ENCODE data around the gene NEDD4. TPM values are rescaled to one million over a fixed set of nuclear protein-coding genes. Genes with fewer than 3 reads are reported as not detected.

Gene NEDD4
- total RNA-seq, 1 experiment from 2014 or later: 18.8 TPM

DNA sequence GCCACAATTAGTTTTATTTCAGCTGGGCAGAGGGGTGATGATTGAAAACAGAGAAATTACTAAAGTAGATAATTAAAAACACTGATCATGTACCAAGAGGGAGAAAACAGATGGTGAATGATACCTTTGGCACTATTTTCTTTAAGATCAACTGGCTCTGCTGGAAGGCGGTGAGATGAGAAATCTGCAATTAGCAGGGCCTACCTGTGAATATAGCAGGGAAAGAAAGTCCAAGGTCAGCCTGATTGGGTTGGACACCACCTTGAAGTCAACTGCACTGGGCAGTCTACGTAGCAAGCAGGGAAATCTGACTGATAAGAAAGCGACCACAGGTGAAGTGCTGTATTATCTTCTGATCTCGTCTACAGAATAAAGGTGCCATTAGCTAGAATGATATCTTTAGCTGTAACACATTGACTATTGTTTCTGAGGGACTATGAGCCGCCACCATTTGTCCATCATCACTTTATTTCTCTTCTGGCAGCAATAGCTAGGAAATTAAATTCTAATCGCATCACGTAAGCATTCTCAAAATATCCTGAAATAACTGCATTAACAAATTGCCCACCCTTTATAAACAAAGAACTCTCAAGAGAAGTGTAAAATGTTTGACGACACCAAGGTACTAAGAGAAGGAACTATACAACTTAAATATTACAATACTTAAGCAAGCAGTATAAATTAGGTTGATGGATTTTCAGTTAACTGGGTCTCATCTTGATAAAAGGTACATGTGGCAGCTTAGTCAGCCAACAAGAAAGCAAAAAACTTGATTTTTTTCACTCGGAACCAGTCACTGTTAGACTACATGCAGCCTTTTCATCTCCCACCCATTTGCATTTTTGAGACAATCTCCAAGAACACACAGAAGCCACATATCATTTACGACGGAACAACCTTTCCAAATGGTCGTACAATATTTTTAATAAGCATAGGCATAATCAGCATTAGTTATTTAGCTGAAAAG is 1.3 kb downstream of the NEDD4 start:
- ChIA-PET CTCF (interaction anchor here (0.6 to 1.0 kb wide), 2 partner anchors 63 to 299 kb away, joined by 3 read pairs; no protein-coding TSS in a partner anchor), POLR2A (no interaction called here)
- Histone ChIP-seq H3K4me3 (ENCODE audit: low read depth in 2 of 2, low read length in 2 of 2) (peak overlapping the region; percentile 65 to 75), H3K36me3 (ENCODE audit: control insufficient read depth, insufficient read depth, low read length) (no peaks in the 10 kb centered on the region), H3K9me3 (ENCODE audit: control insufficient read depth, insufficient read depth, low read depth, low read length) (no peaks in the 10 kb centered on the region), H3K4me1 (ENCODE audit: control insufficient read depth, insufficient read depth, low read length) (peaks cover 19% of the 10 kb centered on the region), H3K27me3 (ENCODE audit: control insufficient read depth, insufficient read depth, low read length) (no peaks in the 10 kb centered on the region), H3K27ac (ENCODE audit: low read length) (peak overlapping the region; percentile 89)
- DNase-seq (ENCODE audit: low read depth, low spot score) (no peak), ATAC-seq (no peak)
- intact Hi-C loops (cut with micrococcal nuclease; ENCODE audit: unreplicated experiment): loop anchor here (5.0 to 10.0 kb wide), 2 partner anchors 60 to 253 kb away; partner anchors contain the start of gene RFX7
- in situ Hi-C loops (cut with HindIII; ENCODE audit: low pct_unique_long_range_greater_than_20kb, low sequenced_read_pairs): no loop called here
- BruUV-seq (replicated peaks): TSS peak; percentile 81
- TF ChIP-seq TCF7L2 (IDR thresholded peaks at IDR 0.05; ENCODE audit: low read depth, low read length): no peak
- no peak for TF ChIP-seq POLR2AphosphoS5 (IDR thresholded peaks at IDR 0.05; ENCODE audit: low read depth, low read length)
- TF ChIP-seq, protein P1, sequence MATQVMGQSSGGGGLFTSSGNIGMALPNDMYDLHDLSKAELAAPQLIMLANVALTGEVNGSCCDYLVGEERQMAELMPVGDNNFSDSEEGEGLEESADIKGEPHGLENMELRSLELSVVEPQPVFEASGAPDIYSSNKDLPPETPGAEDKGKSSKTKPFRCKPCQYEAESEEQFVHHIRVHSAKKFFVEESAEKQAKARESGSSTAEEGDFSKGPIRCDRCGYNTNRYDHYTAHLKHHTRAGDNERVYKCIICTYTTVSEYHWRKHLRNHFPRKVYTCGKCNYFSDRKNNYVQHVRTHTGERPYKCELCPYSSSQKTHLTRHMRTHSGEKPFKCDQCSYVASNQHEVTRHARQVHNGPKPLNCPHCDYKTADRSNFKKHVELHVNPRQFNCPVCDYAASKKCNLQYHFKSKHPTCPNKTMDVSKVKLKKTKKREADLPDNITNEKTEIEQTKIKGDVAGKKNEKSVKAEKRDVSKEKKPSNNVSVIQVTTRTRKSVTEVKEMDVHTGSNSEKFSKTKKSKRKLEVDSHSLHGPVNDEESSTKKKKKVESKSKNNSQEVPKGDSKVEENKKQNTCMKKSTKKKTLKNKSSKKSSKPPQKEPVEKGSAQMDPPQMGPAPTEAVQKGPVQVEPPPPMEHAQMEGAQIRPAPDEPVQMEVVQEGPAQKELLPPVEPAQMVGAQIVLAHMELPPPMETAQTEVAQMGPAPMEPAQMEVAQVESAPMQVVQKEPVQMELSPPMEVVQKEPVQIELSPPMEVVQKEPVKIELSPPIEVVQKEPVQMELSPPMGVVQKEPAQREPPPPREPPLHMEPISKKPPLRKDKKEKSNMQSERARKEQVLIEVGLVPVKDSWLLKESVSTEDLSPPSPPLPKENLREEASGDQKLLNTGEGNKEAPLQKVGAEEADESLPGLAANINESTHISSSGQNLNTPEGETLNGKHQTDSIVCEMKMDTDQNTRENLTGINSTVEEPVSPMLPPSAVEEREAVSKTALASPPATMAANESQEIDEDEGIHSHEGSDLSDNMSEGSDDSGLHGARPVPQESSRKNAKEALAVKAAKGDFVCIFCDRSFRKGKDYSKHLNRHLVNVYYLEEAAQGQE (IDR thresholded peaks at IDR 0.05; ENCODE audit: insufficient read depth in 1 of 2, low read depth in 2 of 2, low read length in 1 of 2): no peak

GRCh38 chr15:55990998-55991397 is 2.4 kb downstream of the NEDD4 start:
- TF ChIP-seq, protein P1 (IDR thresholded peaks at IDR 0.05; ENCODE audit: insufficient read depth in 1 of 2, low read depth in 2 of 2, low read length in 1 of 2): no peak
- TF ChIP-seq SIN3A (IDR thresholded peaks at IDR 0.05; ENCODE audit: borderline replicate concordance, insufficient read depth, low read depth, low read length) (no peak), POLR2AphosphoS5 (IDR thresholded peaks at IDR 0.05; ENCODE audit: low read depth, low read length) (no peak), TCF7L2 (IDR thresholded peaks at IDR 0.05; ENCODE audit: low read depth, low read length) (no peak)
- TF ChIP-seq, protein P2, sequence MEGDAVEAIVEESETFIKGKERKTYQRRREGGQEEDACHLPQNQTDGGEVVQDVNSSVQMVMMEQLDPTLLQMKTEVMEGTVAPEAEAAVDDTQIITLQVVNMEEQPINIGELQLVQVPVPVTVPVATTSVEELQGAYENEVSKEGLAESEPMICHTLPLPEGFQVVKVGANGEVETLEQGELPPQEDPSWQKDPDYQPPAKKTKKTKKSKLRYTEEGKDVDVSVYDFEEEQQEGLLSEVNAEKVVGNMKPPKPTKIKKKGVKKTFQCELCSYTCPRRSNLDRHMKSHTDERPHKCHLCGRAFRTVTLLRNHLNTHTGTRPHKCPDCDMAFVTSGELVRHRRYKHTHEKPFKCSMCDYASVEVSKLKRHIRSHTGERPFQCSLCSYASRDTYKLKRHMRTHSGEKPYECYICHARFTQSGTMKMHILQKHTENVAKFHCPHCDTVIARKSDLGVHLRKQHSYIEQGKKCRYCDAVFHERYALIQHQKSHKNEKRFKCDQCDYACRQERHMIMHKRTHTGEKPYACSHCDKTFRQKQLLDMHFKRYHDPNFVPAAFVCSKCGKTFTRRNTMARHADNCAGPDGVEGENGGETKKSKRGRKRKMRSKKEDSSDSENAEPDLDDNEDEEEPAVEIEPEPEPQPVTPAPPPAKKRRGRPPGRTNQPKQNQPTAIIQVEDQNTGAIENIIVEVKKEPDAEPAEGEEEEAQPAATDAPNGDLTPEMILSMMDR (IDR thresholded peaks at IDR 0.05): no peak; the same call in 1 of the 2 replicates
- Histone ChIP-seq H3K9me3 (ENCODE audit: control insufficient read depth, insufficient read depth, low read depth, low read length) (no peaks in the 10 kb centered on the region), H3K36me3 (ENCODE audit: control insufficient read depth, insufficient read depth, low read length) (no peaks in the 10 kb centered on the region), H3K4me1 (ENCODE audit: control insufficient read depth, insufficient read depth, low read length) (peaks cover 19% of the 10 kb centered on the region), H3K27me3 (ENCODE audit: control insufficient read depth, insufficient read depth, low read length) (no peaks in the 10 kb centered on the region), H3K4me3 (ENCODE audit: low read depth in 2 of 2, low read length in 2 of 2) (no peak overlapping the region), H3K27ac (ENCODE audit: low read length) (peak overlapping the region; percentile 89)
- intact Hi-C loops (cut with micrococcal nuclease; ENCODE audit: unreplicated experiment) (loop anchor here (5.0 to 10.0 kb wide), 2 partner anchors 61 to 254 kb away; partner anchors contain the start of gene RFX7), in situ Hi-C loops (cut with HindIII; ENCODE audit: low pct_unique_long_range_greater_than_20kb, low sequenced_read_pairs) (no loop called here)
- CTCF ChIA-PET: no interaction called here
- ATAC-seq (no peak), DNase-seq (ENCODE audit: low read depth, low spot score) (no peak)
- no TSS peak for BruUV-seq (replicated peaks)
- POLR2A ChIA-PET: no interaction called here

All from Panc1 (cell line).